Measurements from ENCODE around the gene SORT1. TPM values are rescaled to one million over a fixed set of nuclear protein-coding genes. Genes with fewer than 3 reads are reported as not detected.
A peak's percentile ranks its signal among the peaks of the same experiment; 100 is the strongest.

SORT1 gene
- total RNA-seq, 1 experiment from 2014 or later = 47.9 TPM

GRCh38 chr1:109281680-109282496 is 115.8 kb downstream of the SORT1 start:
- no peaks in the 10 kb centered on the region for H3K27me3 ChIP-seq (ENCODE audit: insufficient read depth, low read length)
- peaks cover 2% of the 10 kb centered on the region; the same call in 1 of the 2 replicates for H3K79me2 ChIP-seq (ENCODE audit: insufficient read depth, low read length)
- no peak overlapping the region for H3T11ph ChIP-seq (ENCODE audit: low read length)
- Mint-ChIP-seq H3K27ac (peak overlapping the region in 2 of 3 experiments; percentile 35 to 44; a peak in 1 of 7 replicates), H3K4me3 (peak overlapping the region; percentile 99 to 100), H3K4me1 (peaks cover 39 to 50% of the 10 kb centered on the region in 2 experiments), H3K9me3 (peaks cover 0 to 2% of the 10 kb centered on the region in 2 experiments; a peak in 2 of 5 replicates), H3K27me3 (ENCODE audit: low read depth) (no peaks in the 10 kb centered on the region), H3K36me3 (ENCODE audit: insufficient read depth in 1 of 3, low read depth in 3 of 3) (peaks cover 18 to 31% (median 30%) of the 10 kb centered on the region in 3 experiments)
- H3K4me2 ChIP-seq (ENCODE audit: insufficient read depth, insufficient read length, low read length) = peak overlapping the region; percentile 92
- no peak overlapping the region for H2BK20ac ChIP-seq (ENCODE audit: low read depth, low read length, poor library complexity, severe bottlenecking)
- H3K9me3 ChIP-seq (ENCODE audit: control insufficient read depth, low read depth, low read length) = no peaks in the 10 kb centered on the region
- peaks cover 5% of the 10 kb centered on the region for H3K79me1 ChIP-seq (ENCODE audit: insufficient read depth, low read depth, low read length, poor library complexity, severe bottlenecking)
- no peak overlapping the region for H3K14ac ChIP-seq (ENCODE audit: insufficient read depth, low read length)
- no peak overlapping the region for H2AFZ ChIP-seq (ENCODE audit: low read length)
- H3K23me2 ChIP-seq (ENCODE audit: insufficient read length, low read depth, low read length, poor library complexity, severe bottlenecking) = peaks cover 13% of the 10 kb centered on the region
- no peak overlapping the region for H3K56ac ChIP-seq (ENCODE audit: insufficient read length, low read depth, low read length)
- no peak overlapping the region for H4K5ac ChIP-seq (ENCODE audit: insufficient read length, low read depth, low read length)
- no CpG with 5 or more reads among the region's 28 CpGs for WGBS (ENCODE audit: extremely low coverage, insufficient read length, low lambda C conversion rate)
- DNase-seq = no peak
- TF ChIP-seq, protein P1, sequence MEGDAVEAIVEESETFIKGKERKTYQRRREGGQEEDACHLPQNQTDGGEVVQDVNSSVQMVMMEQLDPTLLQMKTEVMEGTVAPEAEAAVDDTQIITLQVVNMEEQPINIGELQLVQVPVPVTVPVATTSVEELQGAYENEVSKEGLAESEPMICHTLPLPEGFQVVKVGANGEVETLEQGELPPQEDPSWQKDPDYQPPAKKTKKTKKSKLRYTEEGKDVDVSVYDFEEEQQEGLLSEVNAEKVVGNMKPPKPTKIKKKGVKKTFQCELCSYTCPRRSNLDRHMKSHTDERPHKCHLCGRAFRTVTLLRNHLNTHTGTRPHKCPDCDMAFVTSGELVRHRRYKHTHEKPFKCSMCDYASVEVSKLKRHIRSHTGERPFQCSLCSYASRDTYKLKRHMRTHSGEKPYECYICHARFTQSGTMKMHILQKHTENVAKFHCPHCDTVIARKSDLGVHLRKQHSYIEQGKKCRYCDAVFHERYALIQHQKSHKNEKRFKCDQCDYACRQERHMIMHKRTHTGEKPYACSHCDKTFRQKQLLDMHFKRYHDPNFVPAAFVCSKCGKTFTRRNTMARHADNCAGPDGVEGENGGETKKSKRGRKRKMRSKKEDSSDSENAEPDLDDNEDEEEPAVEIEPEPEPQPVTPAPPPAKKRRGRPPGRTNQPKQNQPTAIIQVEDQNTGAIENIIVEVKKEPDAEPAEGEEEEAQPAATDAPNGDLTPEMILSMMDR (conservative IDR thresholded peaks at IDR 0.05) = no peak
- no peak overlapping the region for H4K8ac ChIP-seq (replicated peaks; ENCODE audit: insufficient read length, low read depth, low read length)
- no peak overlapping the region for H2AK5ac ChIP-seq (ENCODE audit: insufficient read length, low read length)
- H3K27ac ChIP-seq (ENCODE audit: insufficient read length, low read depth, low read length) = no peak overlapping the region
- no peak overlapping the region for H2BK12ac ChIP-seq (ENCODE audit: insufficient read length, low read depth, low read length)
- H3K4ac ChIP-seq (ENCODE audit: low read depth, low read length) = no peak overlapping the region
- H3K9ac ChIP-seq (ENCODE audit: extremely low read depth, insufficient read length, low read length) = peak overlapping the region; percentile 69
- no peak overlapping the region for H3K18ac ChIP-seq (ENCODE audit: insufficient read length, low read depth, low read length)
- no peak overlapping the region for H2BK15ac ChIP-seq (ENCODE audit: low read depth, low read length)
- no peak overlapping the region for H3K23ac ChIP-seq (ENCODE audit: insufficient read length, low read depth, low read length)
- no peaks in the 10 kb centered on the region for H4K20me1 ChIP-seq (ENCODE audit: control insufficient read depth, insufficient read depth, insufficient read length)
- H2BK120ac ChIP-seq (ENCODE audit: low read depth, low read length, poor library complexity, severe bottlenecking) = no peak overlapping the region
- no peak overlapping the region for H2BK5ac ChIP-seq (ENCODE audit: insufficient read length, low read length)
- H4K91ac ChIP-seq (ENCODE audit: insufficient read length, low read depth, low read length) = no peak overlapping the region
- peaks cover 3% of the 10 kb centered on the region; the same call in 1 of the 2 replicates for H3K4me1 ChIP-seq (ENCODE audit: insufficient read depth, low read length)
